ENCODE measurements around the gene GPC2. TPM values are rescaled to one million over a fixed set of nuclear protein-coding genes. Genes with fewer than 3 reads are reported as not detected.

The GPC2 gene
- total and polyA plus RNA-seq, 2 donors (not counting 3 experiments of a cell fraction or from before 2014, with no cell fraction given) = 9.2 to 17.5 TPM

DNA sequence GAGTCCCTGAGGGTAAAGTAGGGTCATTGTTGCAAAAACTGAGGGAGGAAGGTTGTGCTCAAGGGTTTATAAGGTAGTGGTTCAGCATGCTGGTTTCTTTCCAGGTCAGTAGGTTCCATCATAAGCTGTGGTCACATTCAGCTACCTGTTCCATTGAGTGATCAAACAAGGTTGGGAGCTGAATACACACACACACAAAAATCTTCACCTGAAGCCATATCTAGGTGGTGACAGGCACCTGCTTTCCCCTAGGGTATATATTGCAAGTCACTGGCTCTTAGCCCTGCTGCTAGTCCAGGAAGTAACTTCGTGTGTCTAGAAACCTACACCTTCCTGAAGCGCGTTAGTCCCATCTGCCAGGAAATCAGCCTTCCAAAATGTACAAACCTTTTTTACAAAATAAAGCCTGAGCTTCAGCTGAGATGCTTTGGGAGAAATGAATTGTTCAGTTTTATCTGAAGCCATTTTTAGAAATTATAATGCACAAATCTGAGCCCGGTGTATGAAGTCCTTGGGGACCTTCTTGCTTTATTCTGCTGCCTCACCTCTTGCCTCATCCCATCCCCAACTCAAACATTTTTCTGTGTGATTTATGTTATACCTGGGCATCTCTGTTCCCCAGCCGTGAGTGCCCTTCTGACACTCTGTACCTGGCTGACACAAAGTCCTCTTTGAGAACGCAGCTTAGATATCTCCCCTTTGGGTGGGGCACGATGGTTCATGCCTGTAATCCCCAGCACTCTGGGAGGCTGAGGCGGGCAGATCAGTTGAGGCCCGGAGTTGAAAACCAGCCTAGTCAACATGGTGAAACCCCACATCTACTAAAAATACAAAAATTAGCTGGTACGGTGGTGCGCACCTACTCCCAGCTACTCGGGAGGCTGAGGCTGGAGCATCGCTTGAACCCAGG lies 39.1 kb downstream of the GPC2 start:
- no peak for DNase-seq (ENCODE audit: low read depth, low spot score)
- H3K27me3 ChIP-seq (ENCODE audit: control insufficient read depth in 2 of 2, insufficient read depth in 2 of 2, low read length in 2 of 2) = peaks cover 0 to 3% of the 10 kb centered on the region in 2 experiments
- intact Hi-C loops (cut with micrococcal nuclease) (no loop called here), dilution Hi-C loops (cut with MboI; ENCODE audit: extremely low pct_ligation_motif_present, low sequenced_read_pairs) (no loop called here)
- TF ChIP-seq, protein P1, sequence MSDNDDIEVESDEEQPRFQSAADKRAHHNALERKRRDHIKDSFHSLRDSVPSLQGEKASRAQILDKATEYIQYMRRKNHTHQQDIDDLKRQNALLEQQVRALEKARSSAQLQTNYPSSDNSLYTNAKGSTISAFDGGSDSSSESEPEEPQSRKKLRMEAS (IDR thresholded peaks at IDR 0.05; ENCODE audit: insufficient read depth, insufficient read length) = no peak
- TF ChIP-seq JUN (IDR thresholded peaks at IDR 0.05; ENCODE audit: borderline replicate concordance, insufficient read depth, insufficient read length, low read depth) (no peak), POLR2AphosphoS5 (IDR thresholded peaks at IDR 0.05; ENCODE audit: insufficient read depth, low read depth, low read length) (no peak), MYC (IDR thresholded peaks at IDR 0.05; ENCODE audit: low read depth, low read length) (no peak), POLR2A (IDR thresholded peaks at IDR 0.05; ENCODE audit: low read depth, low read length) (no peak), FOS (IDR thresholded peaks at IDR 0.05; ENCODE audit: borderline replicate concordance, insufficient read depth, low read length) (no peak), EZH2 (IDR thresholded peaks at IDR 0.05; ENCODE audit: borderline replicate concordance, low read depth, low read length, severe bottlenecking) (no peak), GATA2 (IDR thresholded peaks at IDR 0.05; ENCODE audit: insufficient read depth, insufficient read length, low read depth, low read length) (no peak)
- TF ChIP-seq, protein P2, sequence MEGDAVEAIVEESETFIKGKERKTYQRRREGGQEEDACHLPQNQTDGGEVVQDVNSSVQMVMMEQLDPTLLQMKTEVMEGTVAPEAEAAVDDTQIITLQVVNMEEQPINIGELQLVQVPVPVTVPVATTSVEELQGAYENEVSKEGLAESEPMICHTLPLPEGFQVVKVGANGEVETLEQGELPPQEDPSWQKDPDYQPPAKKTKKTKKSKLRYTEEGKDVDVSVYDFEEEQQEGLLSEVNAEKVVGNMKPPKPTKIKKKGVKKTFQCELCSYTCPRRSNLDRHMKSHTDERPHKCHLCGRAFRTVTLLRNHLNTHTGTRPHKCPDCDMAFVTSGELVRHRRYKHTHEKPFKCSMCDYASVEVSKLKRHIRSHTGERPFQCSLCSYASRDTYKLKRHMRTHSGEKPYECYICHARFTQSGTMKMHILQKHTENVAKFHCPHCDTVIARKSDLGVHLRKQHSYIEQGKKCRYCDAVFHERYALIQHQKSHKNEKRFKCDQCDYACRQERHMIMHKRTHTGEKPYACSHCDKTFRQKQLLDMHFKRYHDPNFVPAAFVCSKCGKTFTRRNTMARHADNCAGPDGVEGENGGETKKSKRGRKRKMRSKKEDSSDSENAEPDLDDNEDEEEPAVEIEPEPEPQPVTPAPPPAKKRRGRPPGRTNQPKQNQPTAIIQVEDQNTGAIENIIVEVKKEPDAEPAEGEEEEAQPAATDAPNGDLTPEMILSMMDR (IDR thresholded peaks at IDR 0.05; ENCODE audit: extremely low read depth in 1 of 2, insufficient read depth in 1 of 2, low read depth in 1 of 2, low read length in 2 of 2) = no peak
- ChIA-PET CTCF (interaction anchor here (0.6 to 2.2 kb wide), 4 partner anchors 10 to 270 kb away, joined by 3 to 8 read pairs (median 3); partner anchors contain the start of gene LAMTOR4), POLR2A (no interaction called here)
- H3K79me2 ChIP-seq (ENCODE audit: control insufficient read depth, insufficient read depth, low read length) = no peaks in the 10 kb centered on the region
- no peaks in the 10 kb centered on the region for H3K4me1 ChIP-seq (ENCODE audit: control insufficient read depth, extremely low read depth, insufficient read depth, low read length)
- H3K9me3 ChIP-seq (replicated peaks; ENCODE audit: control insufficient read depth, insufficient read depth, low read length) = no peaks in the 10 kb centered on the region
- H2AFZ ChIP-seq (ENCODE audit: low read depth, low read length) = no peak overlapping the region
- no peaks in the 10 kb centered on the region for H3K36me3 ChIP-seq (ENCODE audit: control insufficient read depth in 2 of 2, extremely low read depth in 1 of 2, insufficient read depth in 2 of 2, low read length in 2 of 2)
- no peak for FAIRE-seq
- no peak overlapping the region for H3K4me2 ChIP-seq (ENCODE audit: insufficient read depth, low read length)
- no TSS peak for BruUV-seq (replicated peaks)
- H4K20me1 ChIP-seq (replicated peaks; ENCODE audit: control insufficient read depth, extremely low read depth, insufficient read depth, low read length) = no peaks in the 10 kb centered on the region
- no peak overlapping the region for H3K4me3 ChIP-seq (replicated peaks in 1 of 3; ENCODE audit: insufficient read depth in 1 of 3, low read depth in 1 of 3, low read length in 3 of 3)
- H3K27ac ChIP-seq (ENCODE audit: insufficient read depth, low read depth, low read length) = no peak overlapping the region
- no peaks in the 10 kb centered on the region for H3K9me1 ChIP-seq (replicated peaks; ENCODE audit: control insufficient read depth, extremely low read depth, insufficient read depth, low read length)
- no peak overlapping the region for H3K9ac ChIP-seq (replicated peaks; ENCODE audit: extremely low read depth, insufficient read depth, low read length)
